ENCODE measurements around the gene FAM50A. TPM values are rescaled to one million over a fixed set of nuclear protein-coding genes. Genes with fewer than 3 reads are reported as not detected.

The FAM50A gene
- total RNA-seq, 1 donor from 2014 or later = 41.1 TPM

DNA sequence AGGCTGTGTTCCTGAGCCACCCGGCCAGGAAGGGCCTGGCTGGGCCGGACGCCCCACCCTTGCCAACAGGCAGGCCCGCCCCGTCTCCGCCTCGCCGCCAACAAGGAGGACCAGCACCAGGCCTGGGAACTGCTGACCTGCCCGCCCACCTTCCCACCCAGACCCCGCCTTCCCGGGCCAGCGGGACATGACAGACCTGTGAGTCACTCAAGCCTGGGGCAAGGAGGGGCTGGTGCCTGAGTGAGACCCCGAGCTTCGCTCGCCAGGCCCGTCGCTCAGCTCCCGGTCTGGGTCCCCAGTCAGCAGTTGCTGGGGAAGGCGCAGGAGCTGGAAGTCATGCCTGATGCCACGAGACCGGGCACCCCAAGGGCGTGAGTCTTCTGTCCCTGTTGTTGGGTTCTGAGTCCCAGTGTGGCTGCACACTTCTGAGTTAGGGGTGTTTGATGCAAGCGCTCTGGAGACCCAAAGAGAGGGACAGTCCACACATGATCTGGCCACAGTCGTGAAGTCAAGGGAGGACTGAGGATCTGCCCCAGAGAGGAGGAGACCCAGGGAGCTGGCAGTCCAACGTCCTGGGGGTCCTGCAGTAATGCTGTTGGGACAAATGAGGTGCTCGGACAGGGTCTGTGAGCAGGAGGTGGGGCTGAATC lies 34.6 kb upstream of the FAM50A start, which contains the start of gene DNASE1L1:
Gene DNASE1L1 (minus strand): TSS at position 33 of the 650 bp plus-strand sequence. CDS start 3,686 bp downstream, outside the sequence.
- DNase-seq = peak; percentile 71
- intact Hi-C loops (cut with micrococcal nuclease) = no loop called here

DNA sequence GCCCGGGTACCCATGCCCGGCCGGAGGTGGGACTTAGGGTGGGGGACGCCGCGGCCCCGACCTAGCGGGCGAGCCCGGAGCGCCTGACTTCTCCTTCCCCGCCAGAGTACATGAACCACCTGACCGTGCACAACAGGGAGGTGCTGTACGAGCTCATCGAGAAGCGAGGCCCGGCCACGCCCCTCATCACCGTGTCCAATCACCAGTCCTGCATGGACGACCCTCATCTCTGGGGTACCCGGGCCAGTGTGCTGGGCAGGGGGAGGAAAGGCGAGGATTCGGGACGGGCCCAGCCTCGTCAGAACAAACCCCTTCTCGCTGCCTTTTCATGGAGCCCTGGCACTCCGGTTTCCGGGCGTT lies 32.0 kb upstream of the FAM50A start:
- Histone ChIP-seq H3K36me3 (no peaks in the 10 kb centered on the region), H3K27me3 (ENCODE audit: low read depth) (no peaks in the 10 kb centered on the region), H3K9me3 (replicated peaks) (no peaks in the 10 kb centered on the region), H3K27ac (replicated peaks) (peak overlapping the region; percentile 98), H3K4me3 (peak overlapping the region; percentile 84), H3K4me1 (peaks cover 27% of the 10 kb centered on the region)
- peak; percentile 65 for DNase-seq
- TF ChIP-seq, protein P1, sequence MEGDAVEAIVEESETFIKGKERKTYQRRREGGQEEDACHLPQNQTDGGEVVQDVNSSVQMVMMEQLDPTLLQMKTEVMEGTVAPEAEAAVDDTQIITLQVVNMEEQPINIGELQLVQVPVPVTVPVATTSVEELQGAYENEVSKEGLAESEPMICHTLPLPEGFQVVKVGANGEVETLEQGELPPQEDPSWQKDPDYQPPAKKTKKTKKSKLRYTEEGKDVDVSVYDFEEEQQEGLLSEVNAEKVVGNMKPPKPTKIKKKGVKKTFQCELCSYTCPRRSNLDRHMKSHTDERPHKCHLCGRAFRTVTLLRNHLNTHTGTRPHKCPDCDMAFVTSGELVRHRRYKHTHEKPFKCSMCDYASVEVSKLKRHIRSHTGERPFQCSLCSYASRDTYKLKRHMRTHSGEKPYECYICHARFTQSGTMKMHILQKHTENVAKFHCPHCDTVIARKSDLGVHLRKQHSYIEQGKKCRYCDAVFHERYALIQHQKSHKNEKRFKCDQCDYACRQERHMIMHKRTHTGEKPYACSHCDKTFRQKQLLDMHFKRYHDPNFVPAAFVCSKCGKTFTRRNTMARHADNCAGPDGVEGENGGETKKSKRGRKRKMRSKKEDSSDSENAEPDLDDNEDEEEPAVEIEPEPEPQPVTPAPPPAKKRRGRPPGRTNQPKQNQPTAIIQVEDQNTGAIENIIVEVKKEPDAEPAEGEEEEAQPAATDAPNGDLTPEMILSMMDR (IDR thresholded peaks at IDR 0.05; ENCODE audit: borderline replicate concordance) = no peak
- intact Hi-C loops (cut with micrococcal nuclease) = no loop called here

More for the DNA sequence above, 34.6 kb upstream of the FAM50A start, which contains the start of gene DNASE1L1:
- H3K4me1 ChIP-seq = peaks cover 27% of the 10 kb centered on the region
- TF ChIP-seq, protein P1 (IDR thresholded peaks at IDR 0.05; ENCODE audit: borderline replicate concordance) = no peak
- H3K27me3 ChIP-seq (ENCODE audit: low read depth) = no peaks in the 10 kb centered on the region
- H3K9me3 ChIP-seq (replicated peaks) = no peaks in the 10 kb centered on the region
- H3K27ac ChIP-seq (replicated peaks) = peak within 1 kb of the TSS; percentile 80
- peak within 1 kb of the TSS; percentile 58 for H3K4me3 ChIP-seq
- H3K36me3 ChIP-seq = no peaks in the 10 kb centered on the region

DNA sequence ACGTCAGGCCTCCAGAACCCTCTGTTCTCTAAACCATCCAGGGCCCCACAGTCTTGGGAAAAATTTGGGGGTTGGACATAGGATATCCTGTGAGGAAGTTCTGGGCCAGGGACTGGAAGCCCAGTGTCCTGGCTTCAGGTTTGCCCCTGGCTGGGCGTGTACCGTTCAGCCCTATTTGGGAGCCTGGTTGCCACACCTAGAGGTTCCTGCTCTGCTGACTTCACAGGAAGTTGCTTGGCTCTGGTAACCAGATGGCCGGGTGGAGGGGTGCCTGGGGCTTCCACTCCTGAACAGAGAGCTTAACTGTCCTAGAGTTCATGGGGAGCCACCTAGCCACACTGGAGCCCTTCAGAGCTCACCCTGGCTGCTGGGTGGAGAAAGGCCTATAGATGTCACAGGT lies 31.5 kb upstream of the FAM50A start:
- H3K9me3 ChIP-seq (replicated peaks) = no peaks in the 10 kb centered on the region
- peaks cover 27% of the 10 kb centered on the region for H3K4me1 ChIP-seq
- H3K27ac ChIP-seq (replicated peaks) = peak overlapping the region; percentile 98
- H3K4me3 ChIP-seq = peak overlapping the region; percentile 84
- no peaks in the 10 kb centered on the region for H3K36me3 ChIP-seq
- no peak for DNase-seq
- no peaks in the 10 kb centered on the region for H3K27me3 ChIP-seq (ENCODE audit: low read depth)
- TF ChIP-seq, protein P1 (IDR thresholded peaks at IDR 0.05; ENCODE audit: borderline replicate concordance) = no peak
- intact Hi-C loops (cut with micrococcal nuclease) = no loop called here

DNA sequence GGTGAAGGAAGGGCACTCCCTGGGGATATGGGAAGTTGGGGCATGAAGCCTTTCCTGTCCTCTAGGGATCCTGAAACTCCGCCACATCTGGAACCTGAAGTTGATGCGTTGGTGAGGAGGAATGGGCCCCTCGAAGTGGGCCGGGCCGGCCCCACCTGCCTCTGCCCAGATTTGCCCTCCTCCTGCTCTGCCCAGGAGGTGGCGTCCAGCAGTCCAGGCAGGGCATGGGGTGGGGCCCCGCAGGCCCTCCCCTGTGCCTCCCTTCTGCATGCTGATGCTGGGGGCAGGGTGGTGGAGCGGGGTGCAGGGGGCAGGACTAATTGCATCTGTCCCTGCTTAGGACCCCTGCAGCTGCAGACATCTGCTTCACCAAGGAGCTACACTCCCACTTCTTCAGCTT lies 30.8 kb upstream of the FAM50A start:
- peak overlapping the region; percentile 98 for H3K27ac ChIP-seq (replicated peaks)
- intact Hi-C loops (cut with micrococcal nuclease) = no loop called here
- DNase-seq = no peak
- H3K27me3 ChIP-seq (ENCODE audit: low read depth) = no peaks in the 10 kb centered on the region
- H3K36me3 ChIP-seq = no peaks in the 10 kb centered on the region
- peaks cover 27% of the 10 kb centered on the region for H3K4me1 ChIP-seq
- TF ChIP-seq, protein P1 (IDR thresholded peaks at IDR 0.05; ENCODE audit: borderline replicate concordance) = no peak
- no peaks in the 10 kb centered on the region for H3K9me3 ChIP-seq (replicated peaks)
- no peak overlapping the region for H3K4me3 ChIP-seq

DNA sequence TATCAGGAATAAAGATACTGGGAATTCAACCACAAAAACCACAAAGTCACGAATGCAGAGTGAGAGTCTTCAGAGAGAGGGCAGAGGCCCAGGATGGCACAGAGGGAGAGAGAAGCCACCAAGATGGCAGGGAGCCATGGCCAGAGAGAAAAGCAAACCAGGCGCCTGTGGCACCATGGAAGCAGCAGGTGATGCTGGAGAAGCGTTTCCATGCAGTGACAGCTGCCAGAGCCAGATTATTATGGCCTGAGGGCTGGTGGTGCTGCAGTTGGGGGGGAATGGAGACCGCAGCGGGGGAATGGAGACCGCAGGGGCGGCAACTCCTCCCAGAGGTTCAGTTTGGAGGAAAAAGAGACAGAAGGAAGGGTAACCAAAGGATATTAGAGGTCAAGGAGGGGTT lies 26.8 kb upstream of the FAM50A start:
- intact Hi-C loops (cut with micrococcal nuclease) = no loop called here
- Histone ChIP-seq H3K27ac (replicated peaks) (no peak overlapping the region), H3K9me3 (replicated peaks) (no peaks in the 10 kb centered on the region), H3K36me3 (no peaks in the 10 kb centered on the region), H3K4me1 (peaks cover 21% of the 10 kb centered on the region), H3K27me3 (ENCODE audit: low read depth) (no peaks in the 10 kb centered on the region), H3K4me3 (no peak overlapping the region)
- TF ChIP-seq, protein P1 (IDR thresholded peaks at IDR 0.05; ENCODE audit: borderline replicate concordance) = no peak
- DNase-seq = no peak

Measured in left ventricle myocardium inferior (tissue), 1 donor.